CD1c-positive myeloid dendritic cell (primary cell): Measurements from ENCODE around the gene ZC3HAV1L.
"Not testable (repeated sequence)": the region's sequence is repeated elsewhere in the genome, so short reads cannot be mapped to it uniquely, and the experiment has no call there.

Source experiments
- DNase-seq: peaks from one replicate; pipeline ENCODE4 v3.0.0-alpha.2; 2016; ENCODE audit errors: extremely low spot score

ZC3HAV1L gene

GRCh38 chr7:139018910-139019309 lies 16.9 kb downstream of the ZC3HAV1L start:
- no peak for DNase-seq

DNA sequence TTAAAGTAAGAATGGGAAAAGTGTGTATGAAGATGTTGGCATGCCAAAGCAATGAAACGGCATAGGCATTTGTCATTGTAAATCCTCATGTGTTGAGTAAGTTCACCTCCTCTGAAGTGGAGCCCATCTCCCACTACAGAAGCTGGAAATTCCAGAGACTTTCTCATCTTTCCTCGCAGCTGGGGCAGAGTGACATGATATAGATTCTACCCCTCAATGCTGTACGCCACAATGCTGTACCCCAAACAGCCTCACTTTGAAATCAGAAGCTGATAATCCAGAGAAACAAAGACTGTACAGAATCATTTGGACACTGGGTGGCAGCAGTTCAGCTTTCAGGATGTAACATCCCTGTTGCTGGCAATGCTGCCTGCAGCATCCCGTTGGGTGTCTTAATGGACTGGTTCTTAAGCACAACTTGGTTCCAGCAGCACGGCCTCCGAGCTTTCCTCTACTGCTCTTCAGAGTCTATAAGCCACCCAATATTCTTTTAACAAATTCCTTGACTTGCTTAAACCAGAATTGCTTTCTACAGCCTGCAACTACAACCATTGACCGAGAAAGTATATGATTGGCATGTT lies 18.8 kb downstream of the ZC3HAV1L start:
- peak; percentile 66 for DNase-seq

DNA sequence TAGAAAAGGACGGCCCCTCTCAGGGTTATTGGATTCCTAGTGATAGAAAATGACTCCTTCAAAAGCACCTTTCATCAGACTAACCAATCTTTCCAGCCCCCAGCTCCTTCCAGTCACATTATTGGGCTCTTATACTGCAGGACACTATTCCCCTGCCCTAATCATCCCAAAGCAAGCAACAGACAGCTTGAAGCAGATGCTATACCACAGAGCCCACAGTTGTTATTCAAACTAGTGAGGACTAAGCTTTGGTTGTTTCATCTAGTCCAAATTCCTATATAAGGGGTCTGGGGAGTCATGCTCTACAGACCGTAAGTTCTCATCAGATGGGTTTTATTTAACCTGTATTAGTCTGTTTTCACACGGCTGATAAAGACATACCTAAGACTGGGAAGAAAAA lies 24.5 kb downstream of the ZC3HAV1L start:
- no peak for DNase-seq

- DNase-seq, result no peak
Measured at GRCh38 chr7:139004321-139005090, 31.3 kb downstream of the ZC3HAV1L start.

DNA sequence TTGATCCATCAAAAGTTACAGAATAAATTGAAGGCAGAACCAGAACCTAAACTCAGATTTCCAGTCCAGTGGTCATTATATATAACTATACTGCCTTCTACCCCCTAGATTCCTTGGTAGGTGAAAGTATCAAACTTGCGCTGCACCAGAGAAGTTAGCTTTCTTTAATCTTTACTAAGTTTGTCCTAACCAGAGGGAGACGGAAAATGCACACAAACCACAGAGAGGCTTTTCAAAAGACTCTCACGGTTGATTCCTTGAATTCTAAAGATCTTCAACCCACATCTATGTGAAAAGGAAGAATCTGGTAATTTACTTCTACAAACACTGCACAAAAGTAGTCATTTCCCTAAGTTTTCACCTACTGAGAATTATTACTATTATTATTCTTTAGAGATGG lies 36.4 kb downstream of the ZC3HAV1L start:
- DNase-seq, result no peak

DNA sequence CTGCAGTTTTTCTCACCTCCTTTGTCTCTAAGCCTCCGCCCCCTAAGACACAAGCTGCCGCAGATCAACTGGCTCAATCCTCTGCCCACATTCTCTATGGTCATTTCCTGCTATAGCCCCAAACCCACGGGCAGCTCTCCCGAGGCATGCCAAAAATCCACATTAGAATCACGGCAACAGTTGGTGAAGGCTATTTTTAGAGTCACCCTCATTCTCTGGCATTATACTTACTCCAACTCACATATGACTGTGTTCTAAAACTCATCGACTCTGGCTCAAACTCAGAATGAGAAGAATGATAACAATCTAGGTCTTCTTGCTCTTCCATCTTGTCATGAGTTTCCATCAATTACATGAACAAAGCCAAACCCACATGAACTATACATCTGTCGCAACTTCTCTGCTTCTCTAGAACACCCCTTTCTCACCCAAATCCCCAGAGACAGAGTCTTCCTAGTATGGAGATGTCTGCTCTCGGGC lies 43.8 kb downstream of the ZC3HAV1L start:
- DNase-seq, result no peak

- no peak for DNase-seq
Measured at GRCh38 chr7:138987686-138988085, 48.2 kb downstream of the ZC3HAV1L start.

DNA sequence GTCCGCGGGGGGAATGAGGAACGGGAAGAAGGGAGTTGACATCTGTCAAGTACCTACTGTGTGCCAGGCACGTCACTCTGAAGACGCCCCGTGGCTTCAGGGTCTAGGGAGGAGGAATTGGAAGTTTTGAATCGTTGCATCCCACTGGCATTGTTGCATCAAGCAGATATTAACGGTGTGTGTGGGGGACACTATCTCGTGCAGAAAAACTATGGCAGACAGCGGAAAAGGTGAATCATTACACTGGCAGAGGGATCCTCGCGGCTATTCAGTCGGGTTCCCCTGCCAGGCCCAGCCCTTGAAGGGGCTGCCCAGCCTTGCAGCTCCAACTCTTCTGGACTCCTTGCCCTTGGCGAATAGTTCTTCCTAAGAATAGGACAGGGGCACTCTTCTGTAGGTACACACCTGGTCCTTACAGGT lies 53.6 kb downstream of the ZC3HAV1L start:
- DNase-seq, result peak; percentile 7

GRCh38 chr7:138981332-138982203 lies 54.3 kb downstream of the ZC3HAV1L start, which contains the start of gene KIAA1549:
TSS of gene KIAA1549 (minus strand) at chr7:138981389. CDS start at chr7:138981269, 120 bp downstream.
- peak; percentile 62 for DNase-seq

GRCh38 chr7:138980563-138981291 lies 55.1 kb downstream of the ZC3HAV1L start:
- DNase-seq, result no peak

GRCh38 chr7:138979988-138980562 lies 55.8 kb downstream of the ZC3HAV1L start:
- DNase-seq, result no peak

GRCh38 chr7:138979226-138979979 lies 56.4 kb downstream of the ZC3HAV1L start:
- peak; percentile 3 for DNase-seq

DNA sequence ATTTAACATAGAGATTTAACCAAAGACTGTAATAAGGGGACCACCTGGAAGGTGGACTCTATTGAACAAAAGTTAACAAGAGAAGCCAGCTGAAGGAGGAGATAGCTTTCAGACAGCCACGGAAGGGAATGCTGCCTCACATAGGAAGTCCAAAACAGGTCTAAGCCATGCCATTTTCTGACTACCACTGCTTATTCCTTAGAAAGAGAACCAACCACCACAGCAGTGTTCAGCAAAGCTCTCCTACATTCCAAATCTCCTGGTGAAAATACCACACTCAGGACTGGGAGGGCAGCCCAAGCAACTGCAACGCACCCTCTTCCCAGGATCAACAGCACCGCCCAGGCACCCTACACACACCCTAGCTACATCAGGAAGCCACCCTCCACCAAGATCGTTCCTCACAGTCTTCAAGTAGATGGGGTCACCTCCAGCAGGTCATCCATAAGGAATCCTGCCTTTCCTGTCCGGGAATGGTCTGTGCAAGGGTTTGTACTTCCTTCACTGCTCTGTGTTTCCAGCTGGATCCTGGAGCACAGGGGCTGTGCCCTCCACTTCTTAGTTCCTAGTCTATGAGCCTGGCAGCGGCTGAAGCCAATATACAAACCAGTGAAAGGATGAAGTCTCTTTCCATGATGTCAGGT lies 57.2 kb downstream of the ZC3HAV1L start:
- no peak for DNase-seq

GRCh38 chr7:138976161-138976560 lies 59.7 kb downstream of the ZC3HAV1L start:
- not testable (repeated sequence) for DNase-seq
